CD4-positive, alpha-beta T cell treated with Interferon gamma for 1 hour (primary cell): ENCODE data around the gene MB.
"Not testable (repeated sequence)": the region's sequence is repeated elsewhere in the genome, so short reads cannot be mapped to it uniquely, and the experiment has no call there.

ENCODE experiments used
- DNase-seq: peaks from one replicate; pipeline ENCODE4 v3.0.0-alpha.2; 2020

The MB gene

GRCh38 chr22:35634943-35635540 lies 17.9 kb upstream of the MB start:
- DNase-seq: no peak

- peak; percentile 12 for DNase-seq
These were observed 16.9 kb upstream of the MB start for GRCh38 chr22:35634015-35634414.

- no peak for DNase-seq
These were observed 16.4 kb upstream of the MB start for GRCh38 chr22:35633520-35633919.

- no peak for DNase-seq
These were observed 15.8 kb upstream of the MB start for GRCh38 chr22:35632935-35633334.

GRCh38 chr22:35631597-35631996 lies 14.5 kb upstream of the MB start:
- peak; percentile 32 for DNase-seq

GRCh38 chr22:35630891-35631290 lies 13.8 kb upstream of the MB start:
- no peak for DNase-seq

- DNase-seq: no peak
These were observed 13.3 kb upstream of the MB start for GRCh38 chr22:35630387-35630793.

- peak; percentile 57 for DNase-seq
These were observed 12.5 kb upstream of the MB start for GRCh38 chr22:35629406-35630216.

GRCh38 chr22:35628732-35629131 lies 11.6 kb upstream of the MB start:
- no peak for DNase-seq

GRCh38 chr22:35627267-35628041 lies 10.3 kb upstream of the MB start:
- DNase-seq: peak; percentile 45

GRCh38 chr22:35625763-35626432 lies 8.8 kb upstream of the MB start:
- no peak for DNase-seq

- no peak for DNase-seq
These were observed 7.4 kb upstream of the MB start for GRCh38 chr22:35624547-35624946.

- not testable (repeated sequence) for DNase-seq
These were observed 6.8 kb upstream of the MB start for GRCh38 chr22:35623885-35624284.

GRCh38 chr22:35622191-35622913 lies 5.2 kb upstream of the MB start:
- no peak for DNase-seq

- no peak for DNase-seq
These were observed 4.3 kb upstream of the MB start for GRCh38 chr22:35621451-35621850.

GRCh38 chr22:35620624-35621251 lies 3.6 kb upstream of the MB start:
- no peak for DNase-seq

GRCh38 chr22:35619336-35620094 lies 2.4 kb upstream of the MB start:
- no peak for DNase-seq

GRCh38 chr22:35618427-35619223 lies 1.5 kb upstream of the MB start:
- no peak for DNase-seq

- no peak for DNase-seq
These were observed 1.1 kb downstream of the MB start for GRCh38 chr22:35616043-35616442.

- no peak for DNase-seq
These were observed 2.0 kb downstream of the MB start for GRCh38 chr22:35615156-35615555.
